HepG2 (cell line): Measurements from ENCODE around the gene YY1AP1. TPM values are rescaled to one million over a fixed set of nuclear protein-coding genes. Genes with fewer than 3 reads are reported as not detected.
A peak's percentile ranks its signal among the peaks of the same experiment; 100 is the strongest.
"Not testable (repeated sequence)": the region's sequence is repeated elsewhere in the genome, so short reads cannot be mapped to it uniquely, and the experiment has no call there.

Experiments used
- ATAC-seq: fragments of 200-7000 bp; cut with Tn5 transposase; 3 replicates; pipeline ENCODE4 v1.9.1; 2020; ENCODE audit warnings: mild to moderate bottlenecking, moderate library complexity
- BruUV-seq: library from RNA; stranded (reverse); fragments of 400-500 nt; replicated peaks from 2 replicates; lab custom pipeline; 2021; lab: Mats Ljungman, UMichigan
- CTCF ChIA-PET: fragments of 300-600 bp; formaldehyde crosslinking; extraction: SDS; loops from one replicate; lab custom pipeline; 2021; ENCODE audit warnings: low total read pairs, inconsistent platforms, low intra/inter-chr PET ratio; lab: Yijun Ruan, JAX
- POLR2A ChIA-PET: fragments of 350-600 bp; sonication (Branson Sonifier 250); formaldehyde crosslinking; loops from one replicate; lab custom pipeline; 2020; ENCODE audit warnings: antibody characterized with exemption, inconsistent platforms; lab: Yijun Ruan, JAX
- DNase-seq: peaks from one replicate; pipeline ENCODE4 v3.0.0-alpha.2; 2015; ENCODE audit warnings: low spot score
- FAIRE-seq: peaks from 3 replicates; lab custom pipeline; 2011; peaks lifted over from hg19 to GRCh38; lab: Jason Lieb, UNC
- H2AFZ ChIP-seq: one replicate; pipeline ENCODE4 v1.6.1; 2011; ENCODE audit warnings: low read length, inconsistent platforms
- H3K27ac ChIP-seq: fragments of 300-600 bp; 3 replicates; pipeline ENCODE4 v1.8.0; 2011; ENCODE audit warnings: mixed run types, mild to moderate bottlenecking, mixed read lengths, low read length, inconsistent platforms; ENCODE audit not compliant: insufficient read depth; ENCODE audit errors: extremely low read length
- H3K27me3 ChIP-seq, 2 experiments: fragments of 200-600 bp in 1 of 2; 2 replicates in 1 of 2; 3 replicates in 1 of 2; pipeline versions ENCODE4 v1.6.0 to v1.8.0; 2011; ENCODE audit warnings: low read length in 2 of 2, mild to moderate bottlenecking in 2 of 2, moderate library complexity in 2 of 2, inconsistent platforms in 1 of 2; ENCODE audit not compliant: insufficient read depth in 2 of 2, control insufficient read depth in 1 of 2
- H3K36me3 ChIP-seq, 2 experiments: fragments of 200-600 bp in 1 of 2; replicated peaks in 1 of 2; 2 replicates in 1 of 2; 3 replicates in 1 of 2; pipeline versions ENCODE4 v1.5.1 to v1.8.0; 2011; ENCODE audit warnings: low read length in 2 of 2, inconsistent platforms in 1 of 2; ENCODE audit not compliant: insufficient read depth in 2 of 2, control insufficient read depth in 1 of 2
- H3K4me1 ChIP-seq: 2 replicates; pipeline ENCODE4 v1.5.1; 2012; ENCODE audit warnings: low read length, inconsistent platforms; ENCODE audit not compliant: insufficient read depth
- H3K4me2 ChIP-seq: 2 replicates; pipeline ENCODE4 v1.6.0; 2011; ENCODE audit warnings: low read depth, low read length, inconsistent platforms
- H3K4me3 ChIP-seq, 3 experiments: fragments of 200-600 bp in 1 of 3; sonication (generic), shearing (Covaris generic) in 1 of 3; replicated peaks in 1 of 3; 2 replicates each; pipeline ENCODE4 v1.5.1; 2011 to 2016; ENCODE audit warnings: low read length in 3 of 3, inconsistent platforms in 2 of 3, low read depth in 2 of 3, mild to moderate bottlenecking in 2 of 3, control low read depth in 1 of 3, mixed read lengths in 1 of 3; ENCODE audit not compliant: insufficient read depth in 1 of 3
- H3K79me2 ChIP-seq: one replicate; pipeline ENCODE4 v1.6.1; 2011; ENCODE audit warnings: low read length, inconsistent platforms; ENCODE audit not compliant: insufficient read depth
- H3K9ac ChIP-seq: 2 replicates; pipeline ENCODE4 v1.6.0; 2011; ENCODE audit warnings: mild to moderate bottlenecking, low read depth, low read length, inconsistent platforms; ENCODE audit not compliant: insufficient read depth
- H3K9me3 ChIP-seq: 2 replicates; pipeline ENCODE4 v1.5.1; 2012; ENCODE audit warnings: mild to moderate bottlenecking, low read length
- H4K20me1 ChIP-seq: 2 replicates; pipeline ENCODE4 v1.6.0; 2011; ENCODE audit warnings: inconsistent platforms, mild to moderate bottlenecking, low read length, moderate library complexity; ENCODE audit not compliant: insufficient read depth
- CHCHD3 ChIP-seq: sonication (generic); formaldehyde crosslinking; IDR thresholded peaks from 2 replicates; pipeline ENCODE4 v1.8.0; 2022; ENCODE audit warnings: mild to moderate bottlenecking, missing genetic modification reagents, moderate library complexity
- FOXA3 ChIP-seq: IDR thresholded peaks from 2 replicates; pipeline ENCODE4 v1.6.1; 2016; ENCODE audit warnings: missing genetic modification reagents, missing compliant biosample characterization
- KLF12 ChIP-seq: sonication (generic); formaldehyde crosslinking; IDR thresholded peaks from 2 replicates; pipeline ENCODE4 v1.4.0; 2020; ENCODE audit warnings: missing genetic modification reagents, borderline replicate concordance
- NFYB ChIP-seq: sonication (generic); formaldehyde crosslinking; IDR thresholded peaks from 2 replicates; pipeline ENCODE4 v1.4.0; 2020; ENCODE audit warnings: missing genetic modification reagents
- TOE1 ChIP-seq: sonication (generic); formaldehyde crosslinking; IDR thresholded peaks from 2 replicates; pipeline ENCODE4 v1.4.0; 2020; ENCODE audit warnings: mild to moderate bottlenecking, missing genetic modification reagents
- ZKSCAN1 ChIP-seq: fragments of 150-350 bp; IDR thresholded peaks from 2 replicates; pipeline ENCODE4 v1.6.1; 2014; ENCODE audit warnings: low read length
- ZNF121 ChIP-seq: sonication (generic); formaldehyde crosslinking; IDR thresholded peaks from 2 replicates; pipeline ENCODE4 v1.5.0; 2020; ENCODE audit warnings: mild to moderate bottlenecking, missing genetic modification reagents
- ZNF781 ChIP-seq: sonication (generic); formaldehyde crosslinking; IDR thresholded peaks from 2 replicates; pipeline ENCODE4 v1.5.1; 2020; ENCODE audit warnings: borderline replicate concordance, mild to moderate bottlenecking, missing genetic modification reagents; ENCODE audit errors: not compliant biosample characterization
- WGBS: methylation state at CpG from one replicate; pipeline ENCODE4 v1.1.6; 2017; ENCODE audit warnings: low lambda C conversion rate; 5-methylcytosine and 5-hydroxymethylcytosine counted together
- in situ Hi-C: cut with HindIII; loops from 2 replicates; pipeline ENCODE4 v1.10.0; 2017; ENCODE audit warnings: low pct_unique_long_range_greater_than_20kb; ENCODE audit not compliant: extremely low pct_ligation_motif_present
- intact Hi-C: fragments of 100-400 bp; cut with micrococcal nuclease; formaldehyde crosslinking; loops from one replicate; pipeline ENCODE4 v1.10.0; 2022; ENCODE audit not compliant: unreplicated experiment
- polyA plus RNA-seq, 8 experiments: library from polyadenylated mRNA; depleted of rRNA in 3 of 8; stranded (reverse) in 7 of 8; unstranded in 1 of 8; fragments of >200 nt; fragmentation: Illumina TruSeq in 4 of 8; extraction: Trizol in 4 of 8; gene quantifications; 2 replicates each; pipeline versions ENCODE4 v1.2.1 to v1.2.3, GENCODE V29; 2011 to 2016; ENCODE audit warnings: low read depth in 4 of 8, missing spikeins in 1 of 8, mixed read lengths in 1 of 8; ENCODE audit not compliant: insufficient read depth in 1 of 8
- total RNA-seq, 5 experiments: library from RNA; depleted of rRNA; stranded (reverse); fragments of >200 nt; fragmentation: Illumina TruSeq; extraction: Trizol; gene quantifications; 2 replicates each; pipeline ENCODE4 v1.2.3, GENCODE V29; 2016; ENCODE audit warnings: low read depth in 1 of 5

YY1AP1 gene
- total and polyA plus RNA-seq, 2 of the 13 experiments (the other 11 are each of a cell fraction or from before 2014, with no cell fraction given): 28.5 to 69.4 TPM

GRCh38 chr1:155636397-155637153 is 52.0 kb downstream of the YY1AP1 start:
- no peaks in the 10 kb centered on the region for H3K36me3 ChIP-seq
- no peak for ATAC-seq
- POLR2A ChIA-PET: no interaction called here
- H3K4me1 ChIP-seq: peaks cover 45% of the 10 kb centered on the region
- TF ChIP-seq ZNF781 (CRISPR knock-in tag) (no peak), KLF12 (CRISPR knock-in tag) (no peak), ZNF121 (peak; percentile 49; the same call in 1 of the 2 replicates), FOXA3 (CRISPR knock-in tag) (no peak), NFYB (CRISPR knock-in tag) (no peak), CHCHD3 (CRISPR knock-in tag) (no peak), TOE1 (CRISPR knock-in tag) (no peak), ZKSCAN1 (no peak)
- TF ChIP-seq, all 625 proteins: peak for 1
- Histone ChIP-seq H3K27me3 (no peaks in the 10 kb centered on the region), H4K20me1 (no peaks in the 10 kb centered on the region), H3K79me2 (no peaks in the 10 kb centered on the region), H2AFZ (no peak overlapping the region), H3K4me2 (no peak overlapping the region), H3K9ac (no peak overlapping the region), H3K9me3 (peaks cover 3% of the 10 kb centered on the region), H3K27ac (no peak overlapping the region), H3K4me3 (no peak overlapping the region)
- DNase-seq: no peak
- BruUV-seq: no TSS peak
- intact Hi-C loops (no loop called here), in situ Hi-C loops (no loop called here)
- no peak for FAIRE-seq
- CTCF ChIA-PET: no interaction called here
- WGBS: 88% methylated on average over 10 of the region's 11 CpGs

GRCh38 chr1:155626428-155626827 is 62.1 kb downstream of the YY1AP1 start:
- H3K4me1 ChIP-seq, CTCF ChIA-PET, H2AFZ ChIP-seq, FAIRE-seq, H3K79me2 ChIP-seq, H3K36me3 ChIP-seq, H3K4me2 ChIP-seq, BruUV-seq, intact Hi-C loops, ATAC-seq, in situ Hi-C loops, H3K27ac ChIP-seq, H3K9ac ChIP-seq, H3K9me3 ChIP-seq, H3K4me3 ChIP-seq, H3K27me3 ChIP-seq, H4K20me1 ChIP-seq, POLR2A ChIA-PET, DNase-seq: not testable (repeated sequence)
- 68% methylated on average over 4 of the region's 7 CpGs for WGBS
